ENCODE measurements around the gene TMEM144.

- TF ChIP-seq, protein P1, sequence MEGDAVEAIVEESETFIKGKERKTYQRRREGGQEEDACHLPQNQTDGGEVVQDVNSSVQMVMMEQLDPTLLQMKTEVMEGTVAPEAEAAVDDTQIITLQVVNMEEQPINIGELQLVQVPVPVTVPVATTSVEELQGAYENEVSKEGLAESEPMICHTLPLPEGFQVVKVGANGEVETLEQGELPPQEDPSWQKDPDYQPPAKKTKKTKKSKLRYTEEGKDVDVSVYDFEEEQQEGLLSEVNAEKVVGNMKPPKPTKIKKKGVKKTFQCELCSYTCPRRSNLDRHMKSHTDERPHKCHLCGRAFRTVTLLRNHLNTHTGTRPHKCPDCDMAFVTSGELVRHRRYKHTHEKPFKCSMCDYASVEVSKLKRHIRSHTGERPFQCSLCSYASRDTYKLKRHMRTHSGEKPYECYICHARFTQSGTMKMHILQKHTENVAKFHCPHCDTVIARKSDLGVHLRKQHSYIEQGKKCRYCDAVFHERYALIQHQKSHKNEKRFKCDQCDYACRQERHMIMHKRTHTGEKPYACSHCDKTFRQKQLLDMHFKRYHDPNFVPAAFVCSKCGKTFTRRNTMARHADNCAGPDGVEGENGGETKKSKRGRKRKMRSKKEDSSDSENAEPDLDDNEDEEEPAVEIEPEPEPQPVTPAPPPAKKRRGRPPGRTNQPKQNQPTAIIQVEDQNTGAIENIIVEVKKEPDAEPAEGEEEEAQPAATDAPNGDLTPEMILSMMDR (IDR thresholded peaks at IDR 0.05 in 4 of 5, conservative IDR thresholded peaks at IDR 0.05 in 1 of 5) = peak; percentile 8 to 48 (median 33)
- no peak for TF ChIP-seq POLR2A (IDR thresholded peaks at IDR 0.05)
Measured at GRCh38 chr4:158172261-158173258, 37.7 kb upstream of the TMEM144 start, which contains the start of gene GASK1B.

Data from gastrocnemius medialis (tissue), 4 donors.